GM18907 (cell line): ENCODE results near the gene TNP1.

Experiments
- ATAC-seq: cut with Tn5 transposase; IDR thresholded peaks from one replicate; pipeline ENCODE4 v1.9.1; 2021; ENCODE audit warnings: mild to moderate bottlenecking, moderate library complexity; ENCODE audit not compliant: unreplicated experiment

Gene TNP1

DNA sequence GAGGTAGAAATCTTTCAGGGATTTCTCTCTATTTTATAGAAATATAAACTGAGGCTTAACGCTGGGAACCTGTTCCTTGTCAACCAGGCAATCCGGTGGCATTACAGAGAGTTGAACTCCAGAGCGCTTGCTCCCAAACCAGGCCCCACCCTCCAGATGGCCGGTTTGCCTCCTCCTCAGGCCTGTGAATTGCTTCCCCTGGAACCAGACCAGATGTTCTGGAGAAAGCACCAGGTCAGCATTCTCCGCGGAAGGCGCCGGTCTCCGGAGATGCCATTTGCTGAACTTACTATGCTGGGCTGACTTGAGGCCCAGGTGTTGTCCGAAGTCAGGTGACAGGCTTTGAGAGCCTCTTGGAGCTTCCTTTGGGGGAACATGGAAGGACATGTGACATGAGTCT, 17.2 kb downstream of the TNP1 start:
- ATAC-seq: no peak

GRCh38 chr2:216839688-216840087, 20.2 kb downstream of the TNP1 start:
- no peak for ATAC-seq

- no peak for ATAC-seq
Observed at GRCh38 chr2:216838151-216838550, 21.7 kb downstream of the TNP1 start.

DNA sequence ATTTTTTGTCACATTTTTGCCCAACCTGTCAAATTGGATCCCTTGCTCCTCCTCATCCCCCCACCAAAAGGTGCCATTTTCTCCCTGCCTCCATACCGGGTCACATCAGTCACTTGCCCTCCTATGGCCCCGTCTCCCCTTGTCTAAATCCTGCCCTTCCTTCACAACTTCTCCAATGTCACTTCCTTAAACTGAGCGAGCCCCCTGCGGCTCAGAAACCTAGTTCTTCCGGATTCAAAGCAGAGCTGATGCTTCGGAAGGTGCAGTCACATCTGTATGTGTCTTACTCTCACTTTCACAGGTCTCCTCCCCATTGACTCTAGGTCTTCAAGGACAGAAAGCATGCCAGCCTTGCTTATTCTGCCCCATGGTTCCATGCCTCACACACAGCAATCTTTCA, 22.1 kb downstream of the TNP1 start:
- ATAC-seq: no peak

- ATAC-seq: no peak
Observed at GRCh38 chr2:216833061-216833460, 26.8 kb downstream of the TNP1 start.

GRCh38 chr2:216830346-216830745, 29.5 kb downstream of the TNP1 start:
- ATAC-seq: no peak

- ATAC-seq: no peak
Observed at GRCh38 chr2:216829533-216829932, 30.3 kb downstream of the TNP1 start.

- ATAC-seq: no peak
Observed at GRCh38 chr2:216827073-216827720, 32.7 kb downstream of the TNP1 start.

GRCh38 chr2:216822470-216822869, 37.4 kb downstream of the TNP1 start:
- ATAC-seq: no peak

DNA sequence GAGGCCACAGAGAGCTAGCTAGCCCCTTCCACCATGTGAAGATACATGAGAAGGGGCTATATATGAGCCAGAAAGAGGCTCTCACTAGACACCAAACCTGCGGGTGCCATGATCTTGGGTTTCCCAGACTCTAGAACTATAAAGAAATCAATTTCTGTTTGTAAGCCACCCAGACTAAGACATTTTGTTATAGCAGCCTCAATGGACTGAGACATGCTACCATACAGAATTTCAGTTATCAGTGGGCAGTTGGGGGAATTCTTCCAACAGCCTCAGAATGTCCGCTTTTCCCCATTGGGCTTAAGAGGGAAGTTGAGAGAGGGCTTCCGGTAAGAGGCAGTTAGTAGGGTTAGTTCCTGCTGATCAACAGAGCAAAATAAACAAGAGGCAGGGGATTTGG, 39.2 kb downstream of the TNP1 start:
- ATAC-seq: no peak

GRCh38 chr2:216819766-216820165, 40.1 kb downstream of the TNP1 start:
- no peak for ATAC-seq

DNA sequence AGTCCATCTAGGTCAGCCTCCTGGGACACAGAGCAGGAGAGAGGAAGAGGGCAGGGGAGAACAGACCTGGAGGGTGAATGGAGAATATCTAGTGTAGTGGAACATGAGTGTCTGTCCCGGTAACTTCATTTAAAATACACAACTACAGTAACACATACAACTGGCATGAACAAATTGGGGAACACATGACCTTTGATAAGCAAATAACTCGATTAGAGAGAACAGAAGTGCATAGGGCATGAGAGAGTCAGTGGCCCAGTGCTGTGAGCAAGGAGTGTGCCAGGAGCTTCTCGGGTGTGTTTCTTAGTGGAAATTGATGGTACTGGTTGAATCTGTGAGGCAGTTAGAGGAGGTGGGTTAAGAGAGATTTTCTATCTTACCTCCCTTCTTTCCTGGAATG, 40.8 kb downstream of the TNP1 start:
- no peak for ATAC-seq

- no peak for ATAC-seq
Observed at GRCh38 chr2:216810399-216811160, 49.3 kb downstream of the TNP1 start.
